ENCODE measurements around the gene KLF13.

The KLF13 gene

GRCh38 chr15:31295658-31296057, 31.0 kb upstream of the KLF13 start:
- no peak for DNase-seq
- POLR2A ChIA-PET = no interaction called here
- Histone ChIP-seq H3K27ac (ENCODE audit: insufficient read depth in 1 of 2, low read depth in 1 of 2, low read length in 2 of 2, poor library complexity in 1 of 2, severe bottlenecking in 2 of 2) (no peak overlapping the region), H3K9me3 (ENCODE audit: control extremely low read depth in 1 of 5, control insufficient read depth in 4 of 5, insufficient read depth in 2 of 5, low read depth in 1 of 5, low read length in 4 of 5) (no peaks in the 10 kb centered on the region), H3K27me3 (replicated peaks in 2 of 5; ENCODE audit: control insufficient read depth in 4 of 5, insufficient read depth in 5 of 5, low read length in 4 of 5) (no peaks in the 10 kb centered on the region), H3K4me1 (ENCODE audit: control extremely low read depth in 1 of 4, control insufficient read depth in 4 of 4, insufficient read depth in 4 of 4, low read length in 3 of 4) (peaks cover 0 to 19% (median 10%) of the 10 kb centered on the region in 4 experiments), H3K36me3 (ENCODE audit: control insufficient read depth in 4 of 4, insufficient read depth in 4 of 4, low read length in 3 of 4) (no peaks in the 10 kb centered on the region), H3K4me3 (ENCODE audit: control insufficient read depth in 1 of 7, extremely low read depth in 1 of 7, insufficient read depth in 4 of 7, low read depth in 2 of 7, low read length in 6 of 7) (no peak overlapping the region)
- CTCF ChIA-PET = interaction anchor here (1.1 to 1.6 kb wide), 2 partner anchors 32 to 66 kb away, joined by 3 read pairs; no protein-coding TSS in a partner anchor
- 100% methylated on average over 2 of the region's 8 CpGs for WGBS (ENCODE audit: insufficient coverage)

GRCh38 chr15:31296219-31296645, 30.4 kb upstream of the KLF13 start:
- Histone ChIP-seq H3K27me3 (replicated peaks in 2 of 5; ENCODE audit: control insufficient read depth in 4 of 5, insufficient read depth in 5 of 5, low read length in 4 of 5) (no peaks in the 10 kb centered on the region), H3K4me3 (ENCODE audit: control insufficient read depth in 1 of 7, extremely low read depth in 1 of 7, insufficient read depth in 4 of 7, low read depth in 2 of 7, low read length in 6 of 7) (no peak overlapping the region), H3K27ac (ENCODE audit: insufficient read depth in 1 of 2, low read depth in 1 of 2, low read length in 2 of 2, poor library complexity in 1 of 2, severe bottlenecking in 2 of 2) (no peak overlapping the region), H3K4me1 (ENCODE audit: control extremely low read depth in 1 of 4, control insufficient read depth in 4 of 4, insufficient read depth in 4 of 4, low read length in 3 of 4) (peaks cover 0 to 24% (median 16%) of the 10 kb centered on the region in 4 experiments), H3K9me3 (ENCODE audit: control extremely low read depth in 1 of 5, control insufficient read depth in 4 of 5, insufficient read depth in 2 of 5, low read depth in 1 of 5, low read length in 4 of 5) (no peaks in the 10 kb centered on the region), H3K36me3 (ENCODE audit: control insufficient read depth in 4 of 4, insufficient read depth in 4 of 4, low read length in 3 of 4) (no peaks in the 10 kb centered on the region)
- DNase-seq = no peak
- WGBS (ENCODE audit: insufficient coverage) = no CpG with 5 or more reads among the region's 3 CpGs
- CTCF ChIA-PET = interaction anchor here (1.4 kb wide), 1 partner anchor 82 kb away, joined by 3 read pairs; no protein-coding TSS in a partner anchor
- POLR2A ChIA-PET = no interaction called here

GRCh38 chr15:31296646-31297574, 29.7 kb upstream of the KLF13 start:
- Histone ChIP-seq H3K27me3 (replicated peaks in 2 of 5; ENCODE audit: control insufficient read depth in 4 of 5, insufficient read depth in 5 of 5, low read length in 4 of 5) (no peaks in the 10 kb centered on the region), H3K9me3 (ENCODE audit: control extremely low read depth in 1 of 5, control insufficient read depth in 4 of 5, insufficient read depth in 2 of 5, low read depth in 1 of 5, low read length in 4 of 5) (no peaks in the 10 kb centered on the region), H3K4me3 (ENCODE audit: control insufficient read depth in 1 of 7, extremely low read depth in 1 of 7, insufficient read depth in 4 of 7, low read depth in 2 of 7, low read length in 6 of 7) (no peak overlapping the region), H3K27ac (ENCODE audit: insufficient read depth in 1 of 2, low read depth in 1 of 2, low read length in 2 of 2, poor library complexity in 1 of 2, severe bottlenecking in 2 of 2) (no peak overlapping the region), H3K4me1 (ENCODE audit: control extremely low read depth in 1 of 4, control insufficient read depth in 4 of 4, insufficient read depth in 4 of 4, low read length in 3 of 4) (peaks cover 0 to 24% (median 18%) of the 10 kb centered on the region in 4 experiments), H3K36me3 (ENCODE audit: control insufficient read depth in 4 of 4, insufficient read depth in 4 of 4, low read length in 3 of 4) (no peaks in the 10 kb centered on the region)
- no peak for DNase-seq
- ChIA-PET CTCF (interaction anchor here (1.0 to 1.8 kb wide), 3 partner anchors 21 to 82 kb away, joined by 3 to 8 read pairs (median 3); no protein-coding TSS in a partner anchor), POLR2A (no interaction called here)
- 94% methylated on average over 12 of the region's 13 CpGs for WGBS (ENCODE audit: insufficient coverage)

- no peak for DNase-seq
- 95% methylated on average over 13 of the region's 14 CpGs for WGBS (ENCODE audit: insufficient coverage)
- ChIA-PET POLR2A (interaction anchor here (0.9 kb wide), 1 partner anchor 29 kb away, joined by 3 read pairs; the partner anchor contains the start of gene KLF13), CTCF (interaction anchor here (0.7 to 1.8 kb wide), 4 partner anchors 22 to 191 kb away, joined by 3 to 8 read pairs (median 4); no protein-coding TSS in a partner anchor)
- Histone ChIP-seq H3K27ac (ENCODE audit: insufficient read depth in 1 of 2, low read depth in 1 of 2, low read length in 2 of 2, poor library complexity in 1 of 2, severe bottlenecking in 2 of 2) (no peak overlapping the region), H3K9me3 (ENCODE audit: control extremely low read depth in 1 of 5, control insufficient read depth in 4 of 5, insufficient read depth in 2 of 5, low read depth in 1 of 5, low read length in 4 of 5) (no peaks in the 10 kb centered on the region), H3K4me3 (ENCODE audit: control insufficient read depth in 1 of 7, extremely low read depth in 1 of 7, insufficient read depth in 4 of 7, low read depth in 2 of 7, low read length in 6 of 7) (no peak overlapping the region), H3K36me3 (ENCODE audit: control insufficient read depth in 4 of 4, insufficient read depth in 4 of 4, low read length in 3 of 4) (no peaks in the 10 kb centered on the region), H3K4me1 (ENCODE audit: control extremely low read depth in 1 of 4, control insufficient read depth in 4 of 4, insufficient read depth in 4 of 4, low read length in 3 of 4) (peaks cover 0 to 26% (median 20%) of the 10 kb centered on the region in 4 experiments), H3K27me3 (replicated peaks in 2 of 5; ENCODE audit: control insufficient read depth in 4 of 5, insufficient read depth in 5 of 5, low read length in 4 of 5) (no peaks in the 10 kb centered on the region)
Observed at GRCh38 chr15:31297575-31298456, 28.8 kb upstream of the KLF13 start.

GRCh38 chr15:31298707-31299172, 27.9 kb upstream of the KLF13 start:
- WGBS (ENCODE audit: insufficient coverage) = 71% methylated on average over 10 of the region's 11 CpGs
- H3K27ac ChIP-seq (ENCODE audit: insufficient read depth in 1 of 2, low read depth in 1 of 2, low read length in 2 of 2, poor library complexity in 1 of 2, severe bottlenecking in 2 of 2) = no peak overlapping the region
- no peaks in the 10 kb centered on the region for H3K27me3 ChIP-seq (replicated peaks in 2 of 5; ENCODE audit: control insufficient read depth in 4 of 5, insufficient read depth in 5 of 5, low read length in 4 of 5)
- H3K4me1 ChIP-seq (ENCODE audit: control extremely low read depth in 1 of 4, control insufficient read depth in 4 of 4, insufficient read depth in 4 of 4, low read length in 3 of 4) = peaks cover 3 to 35% (median 26%) of the 10 kb centered on the region in 4 experiments
- ChIA-PET POLR2A (interaction anchor here (0.9 kb wide), 1 partner anchor 28 kb away, joined by 3 read pairs; the partner anchor contains the start of gene KLF13), CTCF (interaction anchor here (1.0 to 1.8 kb wide), 3 partner anchors 34 to 63 kb away, joined by 3 to 8 read pairs (median 3); no protein-coding TSS in a partner anchor)
- H3K4me3 ChIP-seq (ENCODE audit: control insufficient read depth in 1 of 7, extremely low read depth in 1 of 7, insufficient read depth in 4 of 7, low read depth in 2 of 7, low read length in 6 of 7) = no peak overlapping the region
- peak in 2 of 3 donors; percentile 32 to 38 for DNase-seq
- no peaks in the 10 kb centered on the region for H3K9me3 ChIP-seq (ENCODE audit: control extremely low read depth in 1 of 5, control insufficient read depth in 4 of 5, insufficient read depth in 2 of 5, low read depth in 1 of 5, low read length in 4 of 5)
- H3K36me3 ChIP-seq (ENCODE audit: control insufficient read depth in 4 of 4, insufficient read depth in 4 of 4, low read length in 3 of 4) = no peaks in the 10 kb centered on the region

- no peaks in the 10 kb centered on the region for H3K36me3 ChIP-seq (ENCODE audit: control insufficient read depth in 4 of 4, insufficient read depth in 4 of 4, low read length in 3 of 4)
- CTCF ChIA-PET = interaction anchor here (0.9 kb wide), 2 partner anchors 13 to 25 kb away, joined by 3 read pairs; no protein-coding TSS in a partner anchor
- H3K9me3 ChIP-seq (ENCODE audit: control extremely low read depth in 1 of 5, control insufficient read depth in 4 of 5, insufficient read depth in 2 of 5, low read depth in 1 of 5, low read length in 4 of 5) = no peaks in the 10 kb centered on the region
- H3K27me3 ChIP-seq (replicated peaks in 2 of 5; ENCODE audit: control insufficient read depth in 4 of 5, insufficient read depth in 5 of 5, low read length in 4 of 5) = no peaks in the 10 kb centered on the region
- DNase-seq = peak in 1 of 3 donors; percentile 24
- 71% methylated on average over 3 of the region's 10 CpGs for WGBS (ENCODE audit: insufficient coverage)
- no peak overlapping the region for H3K27ac ChIP-seq (ENCODE audit: insufficient read depth in 1 of 2, low read depth in 1 of 2, low read length in 2 of 2, poor library complexity in 1 of 2, severe bottlenecking in 2 of 2)
- H3K4me3 ChIP-seq (ENCODE audit: control insufficient read depth in 1 of 7, extremely low read depth in 1 of 7, insufficient read depth in 4 of 7, low read depth in 2 of 7, low read length in 6 of 7) = no peak overlapping the region
- POLR2A ChIA-PET = no interaction called here
- peaks cover 4 to 39% (median 26%) of the 10 kb centered on the region in 4 experiments for H3K4me1 ChIP-seq (ENCODE audit: control extremely low read depth in 1 of 4, control insufficient read depth in 4 of 4, insufficient read depth in 4 of 4, low read length in 3 of 4)
Observed at GRCh38 chr15:31300208-31300661, 26.4 kb upstream of the KLF13 start.
